Forelimb muscle (tissue), 1 donor: ENCODE data around the gene LYPD6B. TPM values are rescaled to one million over a fixed set of nuclear protein-coding genes. Genes with fewer than 3 reads are reported as not detected.
"Not testable (repeated sequence)": the region's sequence is repeated elsewhere in the genome, so short reads cannot be mapped to it uniquely, and the experiment has no call there.

ENCODE experiments used
- DNase-seq: peaks from one replicate; pipeline ENCODE4 v3.0.0-alpha.2; 2013; ENCODE audit warnings: low read depth
- polyA plus RNA-seq: library from polyadenylated mRNA; unstranded; fragments of 120-200 nt; gene quantifications from one replicate; pipeline ENCODE4 v1.2.1, GENCODE V29; 2013; ENCODE audit not compliant: insufficient read length

Gene LYPD6B
- polyA plus RNA-seq, 1 donor = not detected

- DNase-seq = no peak
These were observed 153.4 kb downstream of the LYPD6B start for GRCh38 chr2:149191915-149192314.

DNA sequence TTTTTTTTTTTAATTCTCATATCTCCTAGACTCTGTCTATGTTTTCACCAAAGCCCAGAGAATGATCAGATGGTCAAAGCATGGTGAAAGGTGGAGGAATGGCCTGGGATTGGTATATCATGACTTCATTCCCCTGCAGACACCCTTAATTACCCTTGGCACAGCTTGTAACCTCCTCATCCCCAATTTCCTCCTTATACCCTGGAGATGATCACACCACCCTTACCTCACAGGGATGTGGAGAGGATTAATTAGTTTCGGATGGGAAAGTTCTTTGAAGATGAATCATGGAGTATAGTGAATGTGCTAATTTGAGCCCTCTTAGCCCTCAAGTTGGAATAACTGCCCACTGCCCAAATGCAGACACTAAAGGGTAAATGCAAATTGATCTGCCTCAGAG is 153.9 kb downstream of the LYPD6B start:
- no peak for DNase-seq

DNA sequence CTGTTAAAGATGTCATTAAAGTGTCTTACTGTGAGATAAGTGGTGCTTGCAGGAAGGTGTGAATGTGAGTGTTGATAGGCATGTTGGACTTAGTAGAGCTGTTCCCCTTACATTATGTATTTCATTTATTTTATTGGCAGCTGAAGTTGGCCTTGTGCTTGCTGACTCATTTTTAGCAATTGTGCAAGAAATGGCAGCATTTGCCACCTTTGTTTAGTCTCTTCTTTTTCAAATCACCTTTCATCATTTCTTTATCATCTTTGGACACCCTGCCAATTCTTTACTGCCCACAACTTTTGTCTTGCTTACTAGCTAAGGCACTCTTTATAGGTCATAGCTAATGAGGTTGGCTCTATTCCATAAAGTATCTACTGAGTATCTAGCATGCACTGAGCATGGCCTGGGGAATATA is 161.6 kb downstream of the LYPD6B start:
- DNase-seq = no peak

- DNase-seq = no peak
These were observed 166.2 kb downstream of the LYPD6B start for GRCh38 chr2:149204686-149205085.

DNA sequence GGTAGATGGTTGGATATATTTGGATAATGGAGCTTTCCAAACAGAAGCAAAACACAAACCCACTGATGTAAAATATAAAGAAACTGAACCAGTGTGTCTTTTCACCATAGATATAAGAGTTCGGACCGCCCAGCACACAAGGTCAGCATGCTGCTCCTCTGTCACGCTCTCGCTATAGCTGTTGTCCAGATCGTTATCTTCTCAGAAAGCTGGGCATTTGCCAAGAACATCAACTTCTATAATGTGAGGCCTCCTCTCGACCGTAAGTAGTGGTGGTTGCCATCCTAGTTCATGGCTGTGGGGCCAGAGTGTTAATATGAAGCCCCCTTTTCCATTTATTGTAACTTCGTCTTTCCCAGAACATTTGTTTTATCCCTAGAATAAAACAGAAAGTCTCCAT is 166.6 kb downstream of the LYPD6B start:
- DNase-seq = no peak

DNA sequence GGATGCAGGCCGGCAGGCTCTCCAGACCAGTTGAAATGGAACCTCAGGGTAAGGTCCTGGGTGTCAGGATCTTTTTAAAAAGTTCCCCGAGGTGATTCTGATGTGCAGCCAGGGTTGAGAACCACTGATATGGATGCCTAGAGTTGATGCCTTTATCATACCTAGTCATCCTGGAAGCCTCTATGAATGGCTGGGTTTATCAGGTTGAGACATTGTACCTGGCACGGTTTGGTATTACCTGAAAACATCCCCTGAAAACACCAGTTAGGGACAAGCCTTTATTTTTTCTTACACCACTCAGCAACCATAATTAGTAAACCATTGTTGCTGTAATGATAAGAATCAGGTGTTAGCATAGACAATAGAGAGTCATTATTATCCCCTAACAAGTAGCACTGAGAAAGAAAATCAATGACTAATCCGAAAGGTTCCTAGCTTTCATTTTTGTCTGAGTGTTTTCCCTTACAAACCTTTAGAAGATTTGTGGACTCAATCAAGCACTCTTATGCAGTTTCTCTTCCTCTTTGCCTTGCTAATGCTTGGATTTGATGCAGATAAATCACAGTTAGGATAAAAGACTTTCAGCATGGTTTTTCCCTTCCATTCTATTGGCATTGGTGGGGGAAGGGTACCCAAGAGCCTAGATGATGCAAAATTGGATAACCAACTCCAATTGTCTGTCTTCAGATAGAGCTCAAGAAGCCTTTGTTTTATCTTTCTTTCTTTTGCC is 175.4 kb downstream of the LYPD6B start:
- no peak for DNase-seq

DNA sequence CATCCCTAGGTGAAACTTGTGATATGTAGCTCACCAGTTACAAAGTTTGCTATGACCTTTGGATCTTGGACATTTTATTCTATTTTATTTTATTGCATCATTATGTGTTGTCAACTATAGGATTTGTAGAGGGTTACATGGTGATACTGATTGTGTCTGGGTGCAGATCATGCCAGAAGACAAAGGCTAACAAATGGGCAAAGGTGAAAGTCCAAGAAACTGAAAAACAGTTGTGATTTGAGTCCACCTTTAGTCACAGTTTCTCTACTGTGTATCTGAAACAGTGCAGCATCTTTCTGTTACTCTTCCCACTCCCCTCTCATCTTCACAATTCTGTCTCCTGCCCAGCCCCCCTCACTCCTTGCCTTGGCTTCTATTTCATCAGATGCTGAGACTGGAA is 180.0 kb downstream of the LYPD6B start:
- DNase-seq = no peak

GRCh38 chr2:149219856-149220255 is 181.4 kb downstream of the LYPD6B start:
- DNase-seq = no peak

DNA sequence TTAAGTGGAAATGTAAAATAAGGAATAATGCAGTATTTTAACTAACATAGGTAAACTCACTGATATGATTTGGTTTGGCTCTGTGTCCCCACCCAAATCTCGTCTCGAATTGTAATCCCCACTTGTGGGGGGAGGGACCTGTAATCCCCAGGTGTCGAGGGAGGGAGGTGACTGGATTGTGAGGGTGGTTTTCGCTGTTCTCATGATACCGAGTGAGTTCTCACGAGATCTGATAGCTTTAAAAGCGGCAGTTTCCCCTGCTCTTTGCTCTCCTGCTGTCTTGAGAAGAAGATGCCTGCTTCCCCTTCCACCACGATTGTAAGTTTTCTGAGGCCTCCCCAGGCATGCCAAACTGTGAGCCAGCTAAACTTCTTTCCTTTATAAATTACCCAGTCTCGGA is 182.5 kb downstream of the LYPD6B start:
- no peak for DNase-seq

GRCh38 chr2:149221898-149222297 is 183.4 kb downstream of the LYPD6B start:
- no peak for DNase-seq

DNA sequence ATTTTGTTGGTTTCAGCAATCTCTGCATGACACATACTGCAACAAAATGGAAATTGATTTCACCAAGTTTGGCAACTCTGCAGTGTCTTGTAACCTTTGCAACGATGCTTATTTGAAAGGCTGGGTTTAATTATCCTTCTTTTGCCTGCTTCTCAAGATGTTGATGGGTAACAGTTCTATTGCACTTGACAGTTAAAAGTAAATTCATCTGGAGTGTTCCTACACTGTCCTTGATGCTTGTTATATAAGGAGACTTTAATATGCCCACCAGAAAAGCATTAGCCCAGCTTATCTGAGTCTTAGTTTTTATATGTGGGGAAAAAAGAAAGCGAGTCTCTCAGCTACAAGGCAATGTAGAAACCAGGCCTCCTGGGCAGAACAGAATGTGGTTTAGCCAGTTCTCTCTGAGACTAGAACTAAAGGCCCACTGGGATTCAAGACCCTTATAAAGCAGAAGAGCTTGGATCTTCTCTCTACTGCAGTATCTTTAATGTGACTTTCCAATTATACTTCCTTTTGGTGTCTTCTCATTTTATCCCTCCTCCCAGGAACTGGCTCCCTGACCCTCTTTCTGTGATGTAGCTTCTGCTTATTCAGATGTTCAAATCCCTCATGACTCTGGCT is 185.1 kb downstream of the LYPD6B start:
- DNase-seq = no peak

DNA sequence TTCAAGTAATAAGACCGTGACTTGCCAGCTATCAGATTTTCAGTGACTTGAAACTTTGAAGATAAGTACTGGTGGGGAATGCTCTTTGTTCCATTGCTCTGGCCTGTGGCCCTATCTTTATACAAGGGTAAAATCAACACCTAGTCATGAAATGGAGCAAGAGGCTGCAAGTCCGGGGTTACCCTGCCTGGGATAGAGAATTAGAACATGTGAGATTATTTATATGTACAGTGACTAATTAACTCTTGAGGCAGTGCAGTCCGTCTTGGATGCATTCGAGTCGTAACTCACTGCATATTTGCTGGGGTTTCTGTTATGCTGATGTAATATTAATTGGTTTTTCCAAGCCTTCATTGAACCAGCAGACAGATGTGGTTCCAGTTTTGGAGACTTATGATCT is 186.0 kb downstream of the LYPD6B start:
- DNase-seq = no peak

GRCh38 chr2:149225446-149225845 is 186.9 kb downstream of the LYPD6B start:
- no peak for DNase-seq

DNA sequence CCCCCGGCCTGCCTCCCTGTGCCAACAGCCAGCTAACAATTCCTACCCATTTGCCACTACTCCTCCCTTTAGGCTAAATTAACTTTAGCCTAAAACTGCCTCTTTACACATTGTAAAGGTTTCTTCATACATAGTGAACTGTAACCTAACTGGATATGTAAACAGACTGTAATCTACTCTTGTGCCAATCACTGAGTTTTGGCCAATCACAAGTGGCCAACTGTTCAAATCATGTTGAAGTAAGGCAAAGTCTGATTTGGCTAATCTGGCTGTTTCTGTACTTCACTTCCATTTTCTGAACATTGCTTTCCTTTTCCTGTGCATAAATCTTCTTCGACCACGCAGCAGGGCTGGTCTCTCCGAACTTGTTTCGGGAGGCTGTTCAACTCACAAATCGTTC is 188.3 kb downstream of the LYPD6B start:
- DNase-seq = no peak

DNA sequence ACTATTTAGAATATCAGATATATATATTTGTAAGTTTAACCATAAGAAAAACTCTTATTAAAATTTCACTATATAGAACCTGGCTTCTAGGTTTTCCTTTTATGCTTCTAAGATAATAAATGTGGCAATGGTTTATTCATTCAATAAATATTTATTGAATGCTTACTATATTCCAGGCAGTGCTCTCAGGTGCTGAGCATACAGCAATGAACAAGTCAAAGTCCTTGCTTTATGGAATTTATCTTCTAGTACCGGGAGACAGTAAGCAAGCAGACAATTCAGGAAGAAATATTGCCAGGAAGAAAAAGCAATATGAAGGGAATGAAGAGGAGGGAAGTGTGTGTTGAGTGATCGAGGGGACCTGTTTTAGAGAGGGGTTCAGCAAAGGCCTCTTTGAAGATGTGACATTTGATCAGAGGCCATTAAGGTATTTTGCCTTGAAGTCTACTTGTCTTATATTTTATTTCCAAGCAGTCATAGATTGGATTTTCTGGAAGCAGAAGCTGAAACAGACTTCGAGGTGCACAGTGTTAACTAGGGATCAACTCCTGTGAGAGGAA is 197.4 kb downstream of the LYPD6B start:
- no peak for DNase-seq

GRCh38 chr2:149236410-149236809 is 197.9 kb downstream of the LYPD6B start:
- DNase-seq = no peak

- no peak for DNase-seq
These were observed 207.7 kb downstream of the LYPD6B start for GRCh38 chr2:149246186-149246585.

GRCh38 chr2:149251436-149251835 is 212.9 kb downstream of the LYPD6B start:
- DNase-seq = not testable (repeated sequence)

- DNase-seq = not testable (repeated sequence)
These were observed 218.4 kb downstream of the LYPD6B start for GRCh38 chr2:149256877-149257276.

DNA sequence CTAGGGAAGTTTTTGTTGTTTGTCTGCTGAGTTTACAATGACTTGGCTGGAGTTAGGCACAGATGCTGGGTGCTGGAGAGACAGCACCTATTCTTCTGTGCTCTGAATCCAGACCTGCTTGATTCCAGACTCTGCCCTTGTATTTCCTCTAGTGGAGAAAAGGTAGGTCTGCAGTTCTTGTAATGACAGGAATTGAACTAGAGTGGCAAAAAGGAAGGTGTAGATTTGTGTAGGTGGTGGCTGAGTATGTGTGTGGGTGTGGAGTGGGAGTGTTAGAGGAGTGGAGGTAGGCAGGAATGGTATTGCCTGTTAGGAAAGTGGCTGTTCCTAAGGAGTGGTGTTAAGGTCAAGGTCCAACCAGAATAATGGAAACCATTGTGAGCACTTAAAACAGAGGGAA is 220.0 kb downstream of the LYPD6B start:
- DNase-seq = no peak

DNA sequence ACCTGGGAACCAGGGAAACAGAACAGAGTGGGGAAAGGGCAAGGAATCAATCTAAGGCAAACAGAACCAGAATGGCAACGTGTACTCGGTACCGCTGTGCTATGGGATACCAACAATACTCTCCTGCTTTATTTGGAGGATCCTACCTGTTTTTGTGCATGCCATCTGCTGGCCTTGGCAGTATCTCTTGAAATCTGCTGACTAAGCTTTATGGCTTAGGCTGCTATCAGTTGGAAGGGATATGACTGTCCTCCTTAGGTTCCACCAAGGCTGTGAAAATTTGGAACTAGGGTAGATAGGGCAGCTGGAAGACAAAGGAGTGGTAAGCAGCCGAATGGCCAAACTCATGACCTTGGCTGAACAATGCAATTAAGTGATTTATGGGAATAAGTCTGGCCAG is 220.6 kb downstream of the LYPD6B start:
- DNase-seq = no peak

- no peak for DNase-seq
These were observed 223.2 kb downstream of the LYPD6B start for GRCh38 chr2:149261692-149262091.
